H1 (cell line): Measurements from ENCODE around the gene CREB3.

Experiments used
- TCF12 ChIP-seq: IDR thresholded peaks from 2 replicates; pipeline ENCODE4 v1.6.1; 2011; ENCODE audit warnings: low read depth, mild to moderate bottlenecking, low read length
- TF ChIP-seq, protein P1 (sequence below), 3 experiments: IDR thresholded peaks; 1 replicate in 2 of 3; 2 replicates in 1 of 3; pipeline versions ENCODE4 v1.5.1 to v1.6.1; 2011; ENCODE audit warnings: low read length in 3 of 3, mild to moderate bottlenecking in 3 of 3, inconsistent platforms in 2 of 3, low read depth in 1 of 3, moderate library complexity in 1 of 3; ENCODE audit not compliant: insufficient read depth in 1 of 3; ENCODE audit errors: control extremely low read depth in 1 of 3

GRCh38 chr9:35763181-35763580 is 30.7 kb downstream of the CREB3 start:
- TF ChIP-seq, protein P1, sequence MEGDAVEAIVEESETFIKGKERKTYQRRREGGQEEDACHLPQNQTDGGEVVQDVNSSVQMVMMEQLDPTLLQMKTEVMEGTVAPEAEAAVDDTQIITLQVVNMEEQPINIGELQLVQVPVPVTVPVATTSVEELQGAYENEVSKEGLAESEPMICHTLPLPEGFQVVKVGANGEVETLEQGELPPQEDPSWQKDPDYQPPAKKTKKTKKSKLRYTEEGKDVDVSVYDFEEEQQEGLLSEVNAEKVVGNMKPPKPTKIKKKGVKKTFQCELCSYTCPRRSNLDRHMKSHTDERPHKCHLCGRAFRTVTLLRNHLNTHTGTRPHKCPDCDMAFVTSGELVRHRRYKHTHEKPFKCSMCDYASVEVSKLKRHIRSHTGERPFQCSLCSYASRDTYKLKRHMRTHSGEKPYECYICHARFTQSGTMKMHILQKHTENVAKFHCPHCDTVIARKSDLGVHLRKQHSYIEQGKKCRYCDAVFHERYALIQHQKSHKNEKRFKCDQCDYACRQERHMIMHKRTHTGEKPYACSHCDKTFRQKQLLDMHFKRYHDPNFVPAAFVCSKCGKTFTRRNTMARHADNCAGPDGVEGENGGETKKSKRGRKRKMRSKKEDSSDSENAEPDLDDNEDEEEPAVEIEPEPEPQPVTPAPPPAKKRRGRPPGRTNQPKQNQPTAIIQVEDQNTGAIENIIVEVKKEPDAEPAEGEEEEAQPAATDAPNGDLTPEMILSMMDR (IDR thresholded peaks at IDR 0.05; ENCODE audit: control extremely low read depth in 1 of 3, insufficient read depth in 1 of 3, low read depth in 1 of 3, low read length in 3 of 3), result no peak
- TF ChIP-seq TCF12, result no peak
